OCI-LY1 (cell line): Measurements from ENCODE around the gene CLPTM1L.
A peak's percentile ranks its signal among the peaks of the same experiment; 100 is the strongest.

Experiments
- H2AFZ ChIP-seq: fragments of 200-600 bp; sonication (generic), shearing (Covaris generic); 2 replicates; pipeline ENCODE4 v1.6.0; 2014; ENCODE audit warnings: antibody characterized with exemption, mild to moderate bottlenecking, low read length
- H3F3A ChIP-seq: fragments of 200-600 bp; sonication (generic), shearing (Covaris generic); 2 replicates; pipeline ENCODE4 v1.6.0; 2014; ENCODE audit warnings: mild to moderate bottlenecking, antibody characterized with exemption, low read length, moderate library complexity; ENCODE audit not compliant: insufficient read depth
- H3K27ac ChIP-seq: fragments of 200-600 bp; sonication (generic); 2 replicates; pipeline ENCODE4 v1.5.1; 2014; ENCODE audit warnings: low read length, mixed run types, mild to moderate bottlenecking, low read depth; ENCODE audit not compliant: poor library complexity, severe bottlenecking
- H3K27me3 ChIP-seq: fragments of 200-600 bp; sonication (generic); 2 replicates; pipeline ENCODE4 v1.6.0; 2014; ENCODE audit warnings: antibody characterized with exemption, mild to moderate bottlenecking, low read length, moderate library complexity; ENCODE audit not compliant: insufficient read depth
- H3K36me3 ChIP-seq: fragments of 200-600 bp; sonication (generic); 2 replicates; pipeline ENCODE4 v1.6.1; 2014; ENCODE audit warnings: mild to moderate bottlenecking, antibody characterized with exemption, low read length, moderate library complexity, mixed read lengths; ENCODE audit not compliant: insufficient read depth
- H3K4me1 ChIP-seq: fragments of 200-600 bp; sonication (generic); 2 replicates; pipeline ENCODE4 v1.5.1; 2014; ENCODE audit warnings: mild to moderate bottlenecking, low read length, moderate library complexity; ENCODE audit not compliant: insufficient read depth, severe bottlenecking
- H3K4me2 ChIP-seq: fragments of 200-600 bp; sonication (generic), shearing (Covaris generic); 2 replicates; pipeline ENCODE4 v1.6.1; 2014; ENCODE audit warnings: low read length
- H3K4me3 ChIP-seq: fragments of 200-600 bp; sonication (generic); 2 replicates; pipeline ENCODE4 v1.5.1; 2014; ENCODE audit warnings: low read length, low read depth, mild to moderate bottlenecking, mixed read lengths; ENCODE audit not compliant: poor library complexity, severe bottlenecking
- H3K79me2 ChIP-seq: fragments of 200-600 bp; shearing (Covaris generic); 2 replicates; pipeline ENCODE4 v1.6.1; 2016; ENCODE audit warnings: mixed run types, low read length, mixed read lengths; ENCODE audit not compliant: insufficient read depth
- H3K9ac ChIP-seq: fragments of 200-600 bp; sonication (generic), shearing (Covaris generic); 2 replicates; pipeline ENCODE4 v1.6.1; 2014; ENCODE audit warnings: mild to moderate bottlenecking, low read length, mixed read lengths
- H3K9me2 ChIP-seq: fragments of 200-600 bp; sonication (generic), shearing (Covaris generic); 2 replicates; pipeline ENCODE4 v1.6.1; 2014; ENCODE audit warnings: low read depth, mild to moderate bottlenecking, low read length, mixed read lengths
- H3K9me3 ChIP-seq: fragments of 200-600 bp; shearing (Covaris generic); 2 replicates; pipeline ENCODE4 v1.6.1; 2014; ENCODE audit warnings: low read length, mixed read lengths
- H4K20me1 ChIP-seq: fragments of 200-600 bp; sonication (generic), shearing (Covaris generic); 2 replicates; pipeline ENCODE4 v1.6.0; 2016; ENCODE audit warnings: mild to moderate bottlenecking, low read length; ENCODE audit not compliant: insufficient read depth
- CTCF ChIP-seq: fragments of 200-600 bp; sonication (generic), shearing (Covaris generic); IDR thresholded peaks from 2 replicates; pipeline ENCODE4 v1.5.1; 2017; ENCODE audit warnings: mild to moderate bottlenecking, antibody characterized with exemption, low read length, moderate library complexity, mixed read lengths
- EZH2 ChIP-seq: fragments of 200-600 bp; sonication (generic), shearing (Covaris generic); IDR thresholded peaks from 2 replicates; pipeline ENCODE4 v1.8.0; 2017; ENCODE audit warnings: borderline replicate concordance, mixed run types, mild to moderate bottlenecking, antibody characterized with exemption, low read length, moderate library complexity, mixed read lengths

Gene CLPTM1L

DNA sequence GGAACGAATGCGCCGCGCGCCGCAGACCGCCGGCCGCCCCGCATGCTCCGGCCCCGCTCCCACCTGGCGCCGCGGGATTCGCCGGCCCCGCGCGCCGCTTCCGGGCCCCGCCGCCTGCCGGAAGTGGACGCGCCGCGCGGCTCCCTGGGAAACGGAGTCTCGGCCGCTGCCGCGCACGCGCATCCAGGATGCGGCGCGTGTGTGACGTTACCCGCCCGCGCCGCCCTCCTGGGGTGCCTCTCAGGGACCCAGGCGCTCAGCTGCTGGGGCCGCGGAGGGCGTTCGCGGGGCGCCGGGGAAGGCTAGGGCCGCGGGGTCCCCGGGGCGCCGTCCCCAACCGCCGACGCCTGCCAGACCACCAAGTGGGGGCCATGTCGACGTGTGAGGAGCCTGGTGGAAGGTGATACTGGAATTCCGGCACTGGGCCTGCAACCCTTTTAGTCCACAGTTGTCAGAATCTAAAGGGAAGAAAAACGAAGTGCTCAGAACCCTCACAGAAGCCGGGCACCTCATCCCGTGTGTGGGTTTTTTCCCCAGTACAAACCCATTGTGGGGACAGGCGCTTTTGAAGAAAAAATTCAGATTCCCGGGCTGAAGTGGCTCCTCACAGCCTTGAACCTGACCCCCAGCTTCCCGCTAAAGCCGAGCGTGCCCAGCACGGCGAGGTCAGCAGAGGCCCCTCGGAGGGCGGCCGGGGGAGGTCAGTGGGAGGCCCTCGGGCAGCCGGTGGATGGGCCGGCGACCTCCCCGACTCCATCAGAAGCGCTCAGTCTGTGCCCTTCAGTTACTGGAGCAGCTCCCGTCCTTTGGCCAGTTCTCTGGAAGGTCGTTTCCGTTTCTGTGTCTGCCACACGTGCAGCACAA, at the start of gene CLPTM1L:
Gene CLPTM1L, minus strand, starts transcription at position 125 of the 864 bp plus-strand sequence. CDS start 258 bp downstream, outside the sequence.
- peak within 1 kb of the TSS; percentile 78 for H3K9ac ChIP-seq
- peak within 1 kb of the TSS; percentile 92 for H3K27ac ChIP-seq
- H3K4me2 ChIP-seq = peak within 1 kb of the TSS; percentile 78
- no peak within 1 kb of the TSS for H2AFZ ChIP-seq
- no peaks in the 10 kb centered on the region for H3K9me3 ChIP-seq
- H3K4me1 ChIP-seq = peaks cover 40% of the 10 kb centered on the region
- TF ChIP-seq CTCF = no peak
- TF ChIP-seq EZH2 = no peak
- H4K20me1 ChIP-seq = no peaks in the 10 kb centered on the region
- no peaks in the 10 kb centered on the region for H3K27me3 ChIP-seq
- H3K4me3 ChIP-seq = peak within 1 kb of the TSS; percentile 81
- H3K9me2 ChIP-seq = no peaks in the 10 kb centered on the region
- H3F3A ChIP-seq = no peaks in the 10 kb centered on the region
- H3K79me2 ChIP-seq = peaks cover 9% of the 10 kb centered on the region
- peaks cover 33% of the 10 kb centered on the region for H3K36me3 ChIP-seq

- no peaks in the 10 kb centered on the region for H3K9me2 ChIP-seq
- H3K4me3 ChIP-seq = no peak overlapping the region
- H3K9me3 ChIP-seq = no peaks in the 10 kb centered on the region
- H3K4me1 ChIP-seq = no peaks in the 10 kb centered on the region
- H2AFZ ChIP-seq = no peak overlapping the region
- no peak for TF ChIP-seq CTCF
- no peak for TF ChIP-seq EZH2
- no peaks in the 10 kb centered on the region for H3F3A ChIP-seq
- no peak overlapping the region for H3K4me2 ChIP-seq
- H3K27me3 ChIP-seq = peaks cover 7% of the 10 kb centered on the region; the same call in 1 of the 2 replicates
- H3K9ac ChIP-seq = no peak overlapping the region
- no peak overlapping the region for H3K27ac ChIP-seq
- no peaks in the 10 kb centered on the region for H3K79me2 ChIP-seq
- H3K36me3 ChIP-seq = no peaks in the 10 kb centered on the region
- H4K20me1 ChIP-seq = no peaks in the 10 kb centered on the region
Measured at GRCh38 chr5:1393571-1394501, 48.9 kb upstream of the CLPTM1L start.

- no peaks in the 10 kb centered on the region for H3K9me3 ChIP-seq
- no peak for TF ChIP-seq CTCF
- no peak for TF ChIP-seq EZH2
- no peaks in the 10 kb centered on the region for H3K36me3 ChIP-seq
- H3K79me2 ChIP-seq = no peaks in the 10 kb centered on the region
- H3K27me3 ChIP-seq = peaks cover 4% of the 10 kb centered on the region; the same call in 1 of the 2 replicates
- no peaks in the 10 kb centered on the region for H3K4me1 ChIP-seq
- H3K4me3 ChIP-seq = no peak overlapping the region
- H2AFZ ChIP-seq = no peak overlapping the region
- H3K27ac ChIP-seq = no peak overlapping the region
- H3K9ac ChIP-seq = no peak overlapping the region
- no peaks in the 10 kb centered on the region for H3F3A ChIP-seq
- H3K9me2 ChIP-seq = no peaks in the 10 kb centered on the region
- no peaks in the 10 kb centered on the region for H4K20me1 ChIP-seq
- H3K4me2 ChIP-seq = no peak overlapping the region
Measured at GRCh38 chr5:1392801-1393565, 48.1 kb upstream of the CLPTM1L start.
